K562 (cell line): ENCODE measurements around the gene MTA1. TPM values are rescaled to one million over a fixed set of nuclear protein-coding genes. Genes with fewer than 3 reads are reported as not detected.
A peak's percentile ranks its signal among the peaks of the same experiment; 100 is the strongest.

Source experiments
- ATAC-seq: fragments of 200-7000 bp; cut with Tn5 transposase; 3 replicates; pipeline ENCODE4 v1.9.1; 2020; ENCODE audit warnings: moderate library complexity
- BruUV-seq: library from RNA; stranded (reverse); fragments of 400-500 nt; replicated peaks from 2 replicates; lab custom pipeline; 2021; lab: Mats Ljungman, UMichigan
- CTCF ChIA-PET: fragments of 300-600 bp; formaldehyde crosslinking; extraction: SDS; loops from one replicate; lab custom pipeline; 2021; ENCODE audit warnings: low intra/inter-chr PET ratio; lab: Yijun Ruan, JAX
- POLR2A ChIA-PET: fragments of 300-600, 350-650 bp; sonication (Branson Sonifier 250); formaldehyde crosslinking; extraction: SDS; loops from one replicate; lab custom pipeline; 2021; ENCODE audit warnings: antibody characterized with exemption, inconsistent platforms; lab: Yijun Ruan, JAX
- DNase-seq, 4 experiments: peaks; one replicate each; pipeline versions ENCODE4 v3.0.0 to v3.0.0-alpha.2; 2011 to 2018; ENCODE audit warnings: low spot score in 3 of 4, mixed read lengths in 3 of 4; ENCODE audit errors: extremely low read depth in 1 of 4
- FAIRE-seq: peaks from 2 replicates; lab custom pipeline; 2011; peaks lifted over from hg19 to GRCh38; lab: Jason Lieb, UNC
- H2AFZ ChIP-seq: 2 replicates; pipeline ENCODE4 v1.6.0; 2011; ENCODE audit warnings: low read depth, low read length, control low read depth, inconsistent platforms
- H3K27ac ChIP-seq: fragments of 200-600 bp; 3 replicates; pipeline ENCODE4 v1.8.0; 2011; ENCODE audit warnings: low read depth, mild to moderate bottlenecking, control low read depth, inconsistent platforms, low read length, moderate library complexity, mixed read lengths; ENCODE audit errors: extremely low read depth
- H3K27me3 ChIP-seq, 2 experiments: fragments of 300-600 bp in 1 of 2; 2 replicates in 1 of 2; 3 replicates in 1 of 2; pipeline versions ENCODE4 v1.6.0 to v1.8.0; 2011; ENCODE audit warnings: inconsistent platforms in 2 of 2, low read length in 2 of 2, mild to moderate bottlenecking in 1 of 2, mixed read lengths in 1 of 2, moderate library complexity in 1 of 2; ENCODE audit not compliant: control insufficient read depth in 2 of 2, insufficient read depth in 2 of 2
- H3K36me3 ChIP-seq: fragments of 300-600 bp; 3 replicates; pipeline ENCODE4 v1.8.0; 2011; ENCODE audit warnings: mild to moderate bottlenecking, low read length, inconsistent platforms; ENCODE audit not compliant: control insufficient read depth, insufficient read depth
- H3K4me1 ChIP-seq, 2 experiments: fragments of 200-600 bp in 1 of 2; replicated peaks in 1 of 2; 2 replicates in 1 of 2; 3 replicates in 1 of 2; pipeline versions ENCODE4 v1.5.1 to v1.8.0; 2011; ENCODE audit warnings: inconsistent platforms in 2 of 2, low read length in 2 of 2, mild to moderate bottlenecking in 1 of 2, mixed read lengths in 1 of 2, moderate library complexity in 1 of 2; ENCODE audit not compliant: control insufficient read depth in 2 of 2, insufficient read depth in 2 of 2
- H3K4me2 ChIP-seq: 2 replicates; pipeline ENCODE4 v1.6.1; 2011; ENCODE audit warnings: low read length, control low read depth, inconsistent platforms, mixed read lengths; ENCODE audit not compliant: insufficient read depth
- H3K4me3 ChIP-seq: fragments of 200-600 bp; sonication (generic), shearing (Covaris generic); 2 replicates; pipeline ENCODE4 v1.5.1; 2016; ENCODE audit warnings: control low read depth, inconsistent platforms
- H3K79me2 ChIP-seq: fragments of 200-600 bp; 3 replicates; pipeline ENCODE4 v1.8.0; 2011; ENCODE audit warnings: low read length, inconsistent platforms; ENCODE audit not compliant: control insufficient read depth, insufficient read depth
- H3K9ac ChIP-seq, 2 experiments: 2 replicates each; pipeline versions ENCODE4 v1.6.0 to v1.6.1; 2011; ENCODE audit warnings: low read depth in 2 of 2, low read length in 2 of 2, control low read depth in 1 of 2, inconsistent platforms in 1 of 2, mild to moderate bottlenecking in 1 of 2, mixed read lengths in 1 of 2; ENCODE audit not compliant: insufficient read depth in 1 of 2
- H3K9me1 ChIP-seq: one replicate; pipeline ENCODE4 v1.6.0; 2011; ENCODE audit warnings: inconsistent platforms, mild to moderate bottlenecking, low read length, moderate library complexity; ENCODE audit not compliant: control insufficient read depth, insufficient read depth
- H3K9me3 ChIP-seq: replicated peaks from 2 replicates; pipeline ENCODE4 v1.5.1; 2011; ENCODE audit warnings: low read depth, low read length, inconsistent platforms; ENCODE audit not compliant: control insufficient read depth, insufficient read depth
- H4K20me1 ChIP-seq: replicated peaks from 2 replicates; pipeline ENCODE4 v1.6.1; 2011; ENCODE audit warnings: low read length, inconsistent platforms, mixed read lengths; ENCODE audit not compliant: control insufficient read depth, insufficient read depth
- ARID1B ChIP-seq: fragments of 450-650 bp; IDR thresholded peaks from 2 replicates; pipeline ENCODE4 v1.6.1; 2016; ENCODE audit warnings: antibody characterized with exemption, mild to moderate bottlenecking, inconsistent platforms
- CBX2 ChIP-seq: fragments of 200-600 bp; sonication (generic); IDR thresholded peaks from one replicate; pipeline ENCODE4 v1.6.1; 2012; ENCODE audit warnings: mild to moderate bottlenecking, low read length, inconsistent platforms; ENCODE audit not compliant: insufficient read depth, poor library complexity, severe bottlenecking
- CREBBP ChIP-seq: IDR thresholded peaks from one replicate; pipeline ENCODE4 v1.6.1; 2012; ENCODE audit warnings: low read depth, mild to moderate bottlenecking, control low read depth, inconsistent platforms, low read length
- DIDO1 ChIP-seq: fragments of 450-650 bp; IDR thresholded peaks from 2 replicates; pipeline ENCODE4 v1.6.1; 2016; ENCODE audit warnings: low read depth, missing biosample characterization, missing genetic modification characterization
- DLX4 ChIP-seq: fragments of 250-450 bp; sonication (Bioruptor Pico); IDR thresholded peaks from 2 replicates; pipeline ENCODE4 v1.6.1; 2021; ENCODE audit warnings: mild to moderate bottlenecking
- FOXA3 ChIP-seq, 2 experiments: fragments of 450-650 bp in 1 of 2; sonication (generic) in 1 of 2; formaldehyde crosslinking; IDR thresholded peaks in 1 of 2; conservative IDR thresholded peaks in 1 of 2; 2 replicates each; pipeline versions ENCODE4 v1.4.0 to v1.8.0; 2020 to 2022; ENCODE audit warnings: mild to moderate bottlenecking in 2 of 2, missing genetic modification reagents in 1 of 2
- FOXK1 ChIP-seq: sonication (generic); formaldehyde crosslinking; IDR thresholded peaks from 2 replicates; pipeline ENCODE4 v1.8.0; 2022; ENCODE audit warnings: missing genetic modification reagents, mild to moderate bottlenecking, borderline replicate concordance
- HCFC1 ChIP-seq: IDR thresholded peaks from 2 replicates; pipeline ENCODE4 v1.6.1; 2012; ENCODE audit warnings: low read depth, low read length, improper control_type of control experiment
- NCOA2 ChIP-seq, 2 experiments: fragments of 450-650 bp; IDR thresholded peaks; 2 replicates each; pipeline ENCODE4 v1.6.1; 2018; ENCODE audit warnings: mild to moderate bottlenecking in 2 of 2, moderate library complexity in 1 of 2; ENCODE audit not compliant: partially characterized antibody in 2 of 2
- PTTG1 ChIP-seq: fragments of 450-650 bp; IDR thresholded peaks from 2 replicates; pipeline ENCODE4 v1.6.1; 2016; ENCODE audit warnings: low read depth, mild to moderate bottlenecking, missing genetic modification characterization, missing compliant biosample characterization
- RBM17 ChIP-seq: fragments of 200-400 bp; formaldehyde crosslinking; IDR thresholded peaks from 2 replicates; pipeline ENCODE4 v1.6.1; 2017; ENCODE audit warnings: low read depth, mild to moderate bottlenecking, low read length, borderline replicate concordance
- RBM39 ChIP-seq: fragments of 200-400 bp; formaldehyde crosslinking; optimal IDR thresholded peaks from 2 replicates; pipeline ENCODE3; 2018; ENCODE audit warnings: low read depth, low read length
- SMARCA5 ChIP-seq: fragments of 450-650 bp; IDR thresholded peaks from 2 replicates; pipeline ENCODE4 v1.6.1; 2016
- SREBF1 ChIP-seq: fragments of 150-350 bp; IDR thresholded peaks from 2 replicates; pipeline ENCODE4 v1.6.1; 2014; ENCODE audit warnings: antibody characterized with exemption, low read depth, low read length, borderline replicate concordance
- SUPT5H ChIP-seq: fragments of 450-650 bp; IDR thresholded peaks from 2 replicates; pipeline ENCODE4 v1.6.1; 2016
- TAF9B ChIP-seq: fragments of 450-650 bp; IDR thresholded peaks from 2 replicates; pipeline ENCODE4 v1.6.1; 2018; ENCODE audit warnings: mild to moderate bottlenecking; ENCODE audit not compliant: partially characterized antibody
- YY1 ChIP-seq, 3 experiments: IDR thresholded peaks; 2 replicates each; pipeline ENCODE4 v1.6.1; 2011; ENCODE audit warnings: low read length in 2 of 3, mild to moderate bottlenecking in 2 of 3, moderate library complexity in 2 of 3, borderline replicate concordance in 1 of 3, control low read depth in 1 of 3, low read depth in 1 of 3; ENCODE audit not compliant: insufficient read depth in 3 of 3, insufficient replicate concordance in 2 of 3, control insufficient read depth in 1 of 3, insufficient read length in 1 of 3; ENCODE audit errors: extremely low read depth in 1 of 3
- ZNF165 ChIP-seq: fragments of 250-450 bp; sonication (Bioruptor Pico); IDR thresholded peaks from 2 replicates; pipeline ENCODE4 v1.4.0; 2020; ENCODE audit warnings: borderline replicate concordance
- ZNF41 ChIP-seq: fragments of 250-450 bp; sonication (Bioruptor Pico); conservative IDR thresholded peaks from 2 replicates; pipeline ENCODE4 v1.4.0; 2020; ENCODE audit warnings: mild to moderate bottlenecking
- WGBS: fragments of 100-300 bp; shearing (Covaris generic); methylation state at CpG from one replicate; pipeline ENCODE4 v1.1.6; 2016; ENCODE audit warnings: low coverage, mixed read lengths; ENCODE audit not compliant: insufficient coverage; ENCODE audit errors: missing lambda C conversion rate; 5-methylcytosine and 5-hydroxymethylcytosine counted together
- in situ Hi-C: fragments of 300-500 bp; cut with MboI; formaldehyde crosslinking; loops from 4 replicates; pipeline ENCODE4 v1.15.0; 2018; ENCODE audit warnings: inconsistent platforms, mixed read lengths
- intact Hi-C: fragments of 100-400 bp; cut with micrococcal nuclease; formaldehyde crosslinking; loops from 2 replicates; pipeline ENCODE4 v1.14.2; 2022
- polyA plus RNA-seq, 8 experiments: library from polyadenylated mRNA; depleted of rRNA in 4 of 8; stranded (reverse) in 5 of 8; unstranded in 3 of 8; fragments of >200 nt; fragmentation: Nextera tagmentation in 2 of 8; fragmentation: Illumina TruSeq in 1 of 8; extraction: Ambion mirVana in 2 of 8; extraction: Trizol in 1 of 8; gene quantifications; 2 replicates each; pipeline versions ENCODE4 v1.2.1 to v1.2.3, GENCODE V29; 2011 to 2014; ENCODE audit warnings: inconsistent platforms in 1 of 8, missing spikeins in 1 of 8
- total RNA-seq, 7 experiments: library from RNA; depleted of rRNA in 6 of 7; stranded (reverse); fragments of >200 nt in 6 of 7; fragmentation: Illumina TruSeq in 2 of 7; extraction: Trizol in 2 of 7; gene quantifications; 2 replicates each; pipeline versions ENCODE4 v1.2.1 to v1.2.3, GENCODE V29; 2011 to 2021; ENCODE audit warnings: low replicate concordance in 1 of 7
- TF ChIP-seq, protein P1 (sequence below): sonication (generic); formaldehyde crosslinking; IDR thresholded peaks from 2 replicates; pipeline ENCODE4 v1.4.0; 2020; ENCODE audit warnings: mild to moderate bottlenecking, missing genetic modification reagents

Gene MTA1
- total and polyA plus RNA-seq, 9 of the 15 experiments (the other 6 are each of a cell fraction or from before 2014, with no cell fraction given) = 0.13 to 118 (median 32.3) TPM

- 76% methylated on average over 8 of the region's 19 CpGs for WGBS
Observed at GRCh38 chr14:105380756-105381155, 38.9 kb upstream of the MTA1 start.

More at GRCh38 chr14:105380756-105381155, 38.9 kb upstream of the MTA1 start:
- TF ChIP-seq RBM39 (no peak), HCFC1 (no peak), SREBF1 (no peak), CREBBP (no peak), DIDO1 (tag) (no peak), ZNF41 (CRISPR knock-in tag) (no peak), CBX2 (no peak), SMARCA5 (no peak), TAF9B (no peak), DLX4 (CRISPR knock-in tag) (no peak), YY1 (IDR thresholded peaks at IDR 0.05; ENCODE audit: borderline replicate concordance in 1 of 3, control insufficient read depth in 1 of 3, extremely low read depth in 1 of 3, insufficient read depth in 3 of 3, insufficient read length in 1 of 3, insufficient replicate concordance in 2 of 3, low read depth in 1 of 3, low read length in 2 of 3) (no peak), ARID1B (no peak), SUPT5H (no peak), FOXA3 (CRISPR knock-in tag; conservative IDR thresholded peaks at IDR 0.05 in 1 of 2, IDR thresholded peaks at IDR 0.05 in 1 of 2) (no peak), FOXK1 (CRISPR knock-in tag) (no peak), RBM17 (no peak), NCOA2 (IDR thresholded peaks at IDR 0.05; ENCODE audit: partially characterized antibody in 2 of 2) (no peak), PTTG1 (tag) (no peak), ZNF165 (no peak)
- TF ChIP-seq, protein P1, sequence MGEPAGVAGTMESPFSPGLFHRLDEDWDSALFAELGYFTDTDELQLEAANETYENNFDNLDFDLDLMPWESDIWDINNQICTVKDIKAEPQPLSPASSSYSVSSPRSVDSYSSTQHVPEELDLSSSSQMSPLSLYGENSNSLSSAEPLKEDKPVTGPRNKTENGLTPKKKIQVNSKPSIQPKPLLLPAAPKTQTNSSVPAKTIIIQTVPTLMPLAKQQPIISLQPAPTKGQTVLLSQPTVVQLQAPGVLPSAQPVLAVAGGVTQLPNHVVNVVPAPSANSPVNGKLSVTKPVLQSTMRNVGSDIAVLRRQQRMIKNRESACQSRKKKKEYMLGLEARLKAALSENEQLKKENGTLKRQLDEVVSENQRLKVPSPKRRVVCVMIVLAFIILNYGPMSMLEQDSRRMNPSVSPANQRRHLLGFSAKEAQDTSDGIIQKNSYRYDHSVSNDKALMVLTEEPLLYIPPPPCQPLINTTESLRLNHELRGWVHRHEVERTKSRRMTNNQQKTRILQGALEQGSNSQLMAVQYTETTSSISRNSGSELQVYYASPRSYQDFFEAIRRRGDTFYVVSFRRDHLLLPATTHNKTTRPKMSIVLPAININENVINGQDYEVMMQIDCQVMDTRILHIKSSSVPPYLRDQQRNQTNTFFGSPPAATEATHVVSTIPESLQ (CRISPR knock-in tag) = no peak
- Histone ChIP-seq H4K20me1 (no peaks in the 10 kb centered on the region), H3K4me1 (peaks cover 8 to 34% of the 10 kb centered on the region in 2 experiments; a peak in 4 of 5 replicates), H3K4me2 (no peak overlapping the region), H3K9me1 (no peaks in the 10 kb centered on the region), H3K27ac (no peak overlapping the region), H3K79me2 (no peaks in the 10 kb centered on the region), H2AFZ (no peak overlapping the region), H3K27me3 (no peaks in the 10 kb centered on the region), H3K36me3 (no peaks in the 10 kb centered on the region), H3K9ac (peak overlapping the region in 1 of 2 experiments; percentile 9; a peak in 2 of 4 replicates), H3K9me3 (no peaks in the 10 kb centered on the region), H3K4me3 (no peak overlapping the region)
- no peak for DNase-seq
- no peak for ATAC-seq
- POLR2A ChIA-PET = interaction anchor here (1.4 kb wide), 1 partner anchor 8 kb away, joined by 3 read pairs; no protein-coding TSS in a partner anchor
- no peak for FAIRE-seq
- in situ Hi-C loops (no loop called here), intact Hi-C loops (no loop called here)
- CTCF ChIA-PET = no interaction called here
- no TSS peak for BruUV-seq
